Measurements from ENCODE around the gene KCNE2.
"Not testable (repeated sequence)": the region's sequence is repeated elsewhere in the genome, so short reads cannot be mapped to it uniquely, and the experiment has no call there.

Gene KCNE2

GRCh38 chr21:34417448-34418077 lies 53.8 kb downstream of the KCNE2 start:
- not testable (repeated sequence) for DNase-seq
